ENCODE measurements around the gene C3orf18.

GRCh38 chr3:50600841-50601591 is 33.5 kb upstream of the C3orf18 start:
- TF ChIP-seq POLR2A (IDR thresholded peaks at IDR 0.05) (no peak), CTCF (IDR thresholded peaks at IDR 0.05) (no peak)

Data from vagina (tissue), 2 donors.